ENCODE results near the gene TIGD2.

TIGD2 gene

GRCh38 chr4:89162496-89162895 is 51.2 kb downstream of the TIGD2 start:
- Histone ChIP-seq H3K27me3 (ENCODE audit: control insufficient read depth in 1 of 2, insufficient read depth in 2 of 2, low read length in 2 of 2) (no peaks in the 10 kb centered on the region), H3K27ac (ENCODE audit: low read length) (no peak overlapping the region), H3K4me1 (ENCODE audit: control insufficient read depth, insufficient read depth, low read length) (no peaks in the 10 kb centered on the region), H3K4me3 (ENCODE audit: low read length in 2 of 2) (no peak overlapping the region), H3K36me3 (ENCODE audit: control insufficient read depth in 2 of 2, insufficient read depth in 2 of 2, low read length in 2 of 2) (no peaks in the 10 kb centered on the region), H3K9me3 (ENCODE audit: control insufficient read depth in 2 of 2, low read length in 2 of 2) (no peaks in the 10 kb centered on the region), H3K9ac (ENCODE audit: low read length in 2 of 2) (no peak overlapping the region)

GRCh38 chr4:89162987-89163386 is 51.7 kb downstream of the TIGD2 start:
- H3K4me1 ChIP-seq (ENCODE audit: control insufficient read depth, insufficient read depth, low read length), result no peaks in the 10 kb centered on the region
- no peak overlapping the region for H3K27ac ChIP-seq (ENCODE audit: low read length)
- no peak overlapping the region for H3K4me3 ChIP-seq (ENCODE audit: low read length in 2 of 2)
- H3K9me3 ChIP-seq (ENCODE audit: control insufficient read depth in 2 of 2, low read length in 2 of 2), result no peaks in the 10 kb centered on the region
- no peaks in the 10 kb centered on the region for H3K27me3 ChIP-seq (ENCODE audit: control insufficient read depth in 1 of 2, insufficient read depth in 2 of 2, low read length in 2 of 2)
- no peaks in the 10 kb centered on the region for H3K36me3 ChIP-seq (ENCODE audit: control insufficient read depth in 2 of 2, insufficient read depth in 2 of 2, low read length in 2 of 2)
- H3K9ac ChIP-seq (ENCODE audit: low read length in 2 of 2), result no peak overlapping the region

GRCh38 chr4:89164400-89164799 is 53.1 kb downstream of the TIGD2 start:
- Histone ChIP-seq H3K36me3 (ENCODE audit: control insufficient read depth in 2 of 2, insufficient read depth in 2 of 2, low read length in 2 of 2) (no peaks in the 10 kb centered on the region), H3K27ac (ENCODE audit: low read length) (no peak overlapping the region), H3K4me3 (ENCODE audit: low read length in 2 of 2) (no peak overlapping the region), H3K4me1 (ENCODE audit: control insufficient read depth, insufficient read depth, low read length) (no peaks in the 10 kb centered on the region), H3K27me3 (ENCODE audit: control insufficient read depth in 1 of 2, insufficient read depth in 2 of 2, low read length in 2 of 2) (no peaks in the 10 kb centered on the region), H3K9ac (ENCODE audit: low read length in 2 of 2) (no peak overlapping the region), H3K9me3 (ENCODE audit: control insufficient read depth in 2 of 2, low read length in 2 of 2) (no peaks in the 10 kb centered on the region)
